GM10266 (cell line): ENCODE measurements around the gene ASCC1.

Experiments used
- DNase-seq: peaks from one replicate; pipeline ENCODE4 v3.0.0; 2012; ENCODE audit errors: extremely low spot score
- TF ChIP-seq, protein P1 (sequence below): IDR thresholded peaks from 2 replicates; pipeline ENCODE4 v1.5.1; 2012; ENCODE audit warnings: mild to moderate bottlenecking, low read depth; ENCODE audit not compliant: control insufficient read depth, insufficient read depth; ENCODE audit errors: missing control alignments

The ASCC1 gene

DNA sequence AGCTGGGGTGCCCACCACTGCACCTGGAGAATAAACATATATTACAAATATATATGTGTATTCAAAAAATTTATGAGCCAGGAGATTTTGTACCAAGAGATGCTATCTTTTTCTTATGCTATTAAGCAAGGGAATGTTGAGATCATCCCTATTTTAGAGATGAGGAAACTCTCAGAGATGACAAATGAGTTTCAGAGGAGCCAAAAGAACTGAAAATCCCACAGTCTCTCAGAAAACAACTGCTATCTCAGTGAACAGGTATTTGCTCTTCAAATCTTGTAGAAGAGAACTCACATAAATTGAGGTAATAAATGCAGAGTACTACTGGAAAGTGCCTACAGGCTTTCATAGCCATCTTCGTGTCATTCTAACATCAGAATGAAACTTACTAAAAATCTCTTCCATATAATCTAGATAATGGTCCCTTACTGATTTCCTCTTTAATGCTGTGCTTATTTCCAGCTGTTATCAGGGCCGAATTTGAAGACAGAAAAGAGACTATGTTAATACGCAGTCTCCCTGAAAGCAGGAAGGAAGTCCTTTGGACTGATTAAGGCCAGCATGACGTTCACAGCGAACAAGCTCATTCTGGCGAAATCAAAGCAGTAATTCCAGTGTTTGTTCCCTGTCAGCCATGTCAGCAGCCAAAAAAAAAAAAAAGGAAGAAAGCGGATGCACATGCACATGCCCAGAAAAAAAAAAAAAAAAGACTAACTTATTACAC lies 29.7 kb downstream of the ASCC1 start:
- TF ChIP-seq, protein P1, sequence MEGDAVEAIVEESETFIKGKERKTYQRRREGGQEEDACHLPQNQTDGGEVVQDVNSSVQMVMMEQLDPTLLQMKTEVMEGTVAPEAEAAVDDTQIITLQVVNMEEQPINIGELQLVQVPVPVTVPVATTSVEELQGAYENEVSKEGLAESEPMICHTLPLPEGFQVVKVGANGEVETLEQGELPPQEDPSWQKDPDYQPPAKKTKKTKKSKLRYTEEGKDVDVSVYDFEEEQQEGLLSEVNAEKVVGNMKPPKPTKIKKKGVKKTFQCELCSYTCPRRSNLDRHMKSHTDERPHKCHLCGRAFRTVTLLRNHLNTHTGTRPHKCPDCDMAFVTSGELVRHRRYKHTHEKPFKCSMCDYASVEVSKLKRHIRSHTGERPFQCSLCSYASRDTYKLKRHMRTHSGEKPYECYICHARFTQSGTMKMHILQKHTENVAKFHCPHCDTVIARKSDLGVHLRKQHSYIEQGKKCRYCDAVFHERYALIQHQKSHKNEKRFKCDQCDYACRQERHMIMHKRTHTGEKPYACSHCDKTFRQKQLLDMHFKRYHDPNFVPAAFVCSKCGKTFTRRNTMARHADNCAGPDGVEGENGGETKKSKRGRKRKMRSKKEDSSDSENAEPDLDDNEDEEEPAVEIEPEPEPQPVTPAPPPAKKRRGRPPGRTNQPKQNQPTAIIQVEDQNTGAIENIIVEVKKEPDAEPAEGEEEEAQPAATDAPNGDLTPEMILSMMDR, result no peak

DNA sequence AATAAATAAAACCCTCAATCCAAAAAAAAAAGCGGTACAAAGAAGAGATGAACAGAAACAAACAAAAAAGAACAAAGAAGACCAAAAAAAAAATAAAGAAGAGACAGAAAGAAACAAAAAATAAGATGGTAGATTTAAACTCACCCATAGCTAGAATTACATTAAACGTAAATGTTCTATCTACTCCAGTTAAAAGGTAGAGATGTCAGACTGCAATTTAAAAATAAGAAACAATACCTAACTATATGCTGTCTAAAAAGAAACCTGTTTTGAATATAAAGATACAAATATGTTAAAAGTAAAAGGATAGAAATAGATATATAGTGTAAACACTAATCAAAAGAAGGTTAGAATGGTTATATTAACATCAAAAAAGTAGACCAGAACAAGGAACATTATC lies 31.9 kb downstream of the ASCC1 start:
- no peak for DNase-seq
- TF ChIP-seq, protein P1, result no peak

More for the DNA sequence above, 29.7 kb downstream of the ASCC1 start:
- no peak for DNase-seq

DNA sequence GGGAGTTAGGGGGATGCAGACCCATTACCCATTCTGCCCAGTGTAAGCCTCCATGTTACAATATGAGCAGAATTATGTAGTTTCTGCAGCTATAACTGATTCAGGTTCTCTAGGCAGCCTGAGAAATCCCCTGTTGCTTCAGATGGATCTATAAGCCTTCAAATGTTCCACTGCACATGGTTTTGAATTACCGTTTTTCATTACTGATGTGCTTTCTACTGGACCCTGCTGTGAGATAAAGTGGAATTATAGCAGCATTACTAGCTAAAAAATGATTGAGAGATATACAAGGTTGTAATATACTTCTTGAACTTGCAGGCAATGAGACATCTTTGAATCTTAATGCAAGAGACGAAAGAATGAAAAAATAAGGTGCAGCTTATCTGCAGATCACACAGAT lies 38.6 kb downstream of the ASCC1 start:
- DNase-seq, result no peak
- TF ChIP-seq, protein P1, result no peak

DNA sequence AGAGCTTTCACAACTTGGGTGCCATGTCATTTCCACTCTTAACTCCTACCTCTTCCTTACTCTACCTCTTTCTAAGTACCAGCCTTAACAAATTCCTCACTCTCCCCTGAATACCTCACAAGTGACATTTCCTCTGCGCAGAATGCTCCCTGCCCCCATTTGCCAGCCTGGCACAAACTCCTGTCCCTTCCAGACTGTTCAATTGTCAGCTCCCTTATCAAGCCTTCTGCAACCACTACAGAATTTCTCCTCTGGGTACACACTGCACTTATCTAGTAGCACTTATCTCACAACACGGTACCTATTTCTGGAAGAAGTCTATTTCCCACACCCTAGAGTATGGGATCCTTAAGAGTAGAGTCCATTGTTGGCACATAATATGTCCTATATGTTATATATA lies 39.4 kb downstream of the ASCC1 start:
- DNase-seq, result no peak
- TF ChIP-seq, protein P1, result no peak

DNA sequence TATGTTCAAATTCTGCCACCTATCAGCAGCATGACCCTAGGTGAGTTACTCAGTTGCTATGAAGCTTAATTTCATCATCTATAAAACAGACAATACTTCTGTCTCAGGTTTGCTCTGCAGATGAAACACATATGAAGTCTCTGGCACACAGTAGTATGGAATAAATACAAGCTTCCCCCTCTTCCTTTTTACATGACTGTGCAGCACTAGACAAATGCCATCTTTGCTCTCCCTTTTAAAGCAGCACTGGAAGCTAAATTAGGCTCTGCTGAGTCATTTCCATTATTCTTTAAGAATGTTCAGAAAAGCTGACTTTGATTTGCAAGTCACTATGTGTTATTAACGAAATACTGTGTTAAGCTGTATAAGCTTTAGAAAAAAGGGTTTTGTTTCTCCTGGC lies 40.9 kb downstream of the ASCC1 start:
- TF ChIP-seq, protein P1, result no peak
- DNase-seq, result no peak

DNA sequence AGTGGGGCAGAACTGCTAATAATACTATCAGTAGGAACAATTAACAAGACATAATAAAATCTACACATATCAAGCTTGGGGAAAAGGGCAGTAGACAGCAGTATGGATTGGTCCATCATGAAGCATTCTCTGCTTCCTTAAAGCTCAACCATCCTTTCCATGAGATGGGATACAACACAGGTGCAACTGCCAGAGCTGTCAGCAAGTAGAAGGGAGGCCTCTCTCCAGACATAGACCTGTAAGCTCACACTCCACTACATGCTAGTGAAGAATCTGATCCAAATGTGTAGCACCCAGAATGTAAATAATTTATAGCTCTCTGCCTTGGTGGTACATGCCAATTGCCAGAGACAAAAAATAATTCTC lies 41.8 kb downstream of the ASCC1 start:
- DNase-seq, result no peak
- TF ChIP-seq, protein P1, result no peak

DNA sequence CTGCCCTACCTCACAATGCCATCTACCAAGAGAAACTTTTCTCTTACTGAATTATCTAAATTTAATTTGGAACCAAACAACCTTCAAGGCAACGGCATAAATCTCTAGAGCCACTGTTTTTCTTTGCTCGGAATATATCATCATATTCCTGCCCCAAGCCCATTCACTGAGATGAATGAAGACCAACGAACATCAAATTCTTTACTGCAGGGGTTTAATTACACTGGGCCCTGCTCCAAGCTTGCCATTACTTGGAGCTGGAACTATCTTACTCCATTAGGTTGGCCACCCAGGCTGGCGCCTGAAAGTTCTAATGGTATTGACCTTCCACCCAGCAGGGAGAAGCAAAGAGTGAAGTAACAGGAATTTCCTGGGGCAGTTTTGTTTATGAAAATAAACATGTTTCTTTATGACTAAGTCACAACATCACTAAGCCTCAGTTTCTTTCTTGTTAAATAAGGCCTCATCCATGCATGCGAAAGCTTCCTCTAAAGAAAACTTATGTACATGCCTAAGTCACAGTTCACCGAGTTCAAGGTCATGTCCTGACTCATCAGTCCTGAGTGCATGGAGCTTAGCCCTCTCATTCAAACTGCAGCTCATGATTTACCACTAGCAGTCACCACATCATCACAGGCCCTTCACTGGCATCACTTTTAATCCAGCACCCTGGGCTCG lies 42.3 kb downstream of the ASCC1 start:
- DNase-seq, result no peak

More for the DNA sequence above, 42.3 kb downstream of the ASCC1 start:
- TF ChIP-seq, protein P1, result no peak
